ENCODE results near the gene SLC34A3. TPM values are rescaled to one million over a fixed set of nuclear protein-coding genes. Genes with fewer than 3 reads are reported as not detected.
"Not testable (repeated sequence)": the region's sequence is repeated elsewhere in the genome, so short reads cannot be mapped to it uniquely, and the experiment has no call there.

The SLC34A3 gene
- total RNA-seq, 1 donor from 2014 or later, result not detected

DNA sequence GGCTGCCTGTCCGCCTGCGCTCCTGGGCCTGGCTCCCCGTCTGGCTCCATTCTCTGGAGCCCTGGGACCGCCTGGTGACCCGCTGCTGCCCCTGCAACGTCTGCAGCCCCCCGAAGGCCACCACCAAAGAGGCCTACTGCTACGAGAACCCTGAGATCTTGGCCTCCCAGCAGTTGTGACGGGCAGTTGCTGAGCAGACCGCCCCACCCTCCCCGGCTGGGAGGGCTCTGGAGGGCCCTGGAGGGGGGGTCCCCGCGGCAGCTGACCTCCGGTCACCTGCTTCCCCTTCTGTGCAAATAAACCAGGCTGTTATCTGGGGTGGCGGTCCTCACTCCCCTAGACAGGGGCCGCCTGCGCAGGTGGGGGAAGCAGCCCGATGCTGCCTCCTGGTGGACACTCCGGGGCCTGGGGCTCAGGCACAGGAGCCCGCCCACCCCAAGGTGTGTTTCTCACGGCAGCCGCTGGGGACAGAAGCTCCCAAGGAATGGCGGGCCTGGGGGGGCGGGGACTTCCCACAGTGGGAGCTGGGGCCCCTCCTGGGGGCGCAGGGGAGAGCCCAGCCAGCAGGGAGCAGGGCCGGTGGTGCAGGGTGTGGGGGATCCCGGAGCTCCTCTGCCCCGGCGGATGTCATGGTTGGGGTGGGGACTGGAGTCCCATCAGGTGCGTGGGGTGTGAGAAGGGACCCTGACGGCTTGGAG, 5.7 kb downstream of the SLC34A3 start:
- no peak overlapping the region for H3K27ac Mint-ChIP-seq (ENCODE audit: unreplicated experiment)
- no peaks in the 10 kb centered on the region for H3K9me3 Mint-ChIP-seq (ENCODE audit: unreplicated experiment)
- TF ChIP-seq, protein P1, sequence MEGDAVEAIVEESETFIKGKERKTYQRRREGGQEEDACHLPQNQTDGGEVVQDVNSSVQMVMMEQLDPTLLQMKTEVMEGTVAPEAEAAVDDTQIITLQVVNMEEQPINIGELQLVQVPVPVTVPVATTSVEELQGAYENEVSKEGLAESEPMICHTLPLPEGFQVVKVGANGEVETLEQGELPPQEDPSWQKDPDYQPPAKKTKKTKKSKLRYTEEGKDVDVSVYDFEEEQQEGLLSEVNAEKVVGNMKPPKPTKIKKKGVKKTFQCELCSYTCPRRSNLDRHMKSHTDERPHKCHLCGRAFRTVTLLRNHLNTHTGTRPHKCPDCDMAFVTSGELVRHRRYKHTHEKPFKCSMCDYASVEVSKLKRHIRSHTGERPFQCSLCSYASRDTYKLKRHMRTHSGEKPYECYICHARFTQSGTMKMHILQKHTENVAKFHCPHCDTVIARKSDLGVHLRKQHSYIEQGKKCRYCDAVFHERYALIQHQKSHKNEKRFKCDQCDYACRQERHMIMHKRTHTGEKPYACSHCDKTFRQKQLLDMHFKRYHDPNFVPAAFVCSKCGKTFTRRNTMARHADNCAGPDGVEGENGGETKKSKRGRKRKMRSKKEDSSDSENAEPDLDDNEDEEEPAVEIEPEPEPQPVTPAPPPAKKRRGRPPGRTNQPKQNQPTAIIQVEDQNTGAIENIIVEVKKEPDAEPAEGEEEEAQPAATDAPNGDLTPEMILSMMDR (IDR thresholded peaks at IDR 0.05), result peak; percentile 96
- DNase-seq (ENCODE audit: extremely low spot score, unreplicated experiment), result peak; percentile 94
- H3K4me3 Mint-ChIP-seq (ENCODE audit: unreplicated experiment), result no peak overlapping the region
- H3K27me3 Mint-ChIP-seq (ENCODE audit: unreplicated experiment), result no peaks in the 10 kb centered on the region
- no peaks in the 10 kb centered on the region for H3K36me3 Mint-ChIP-seq (ENCODE audit: unreplicated experiment)
- peaks cover 14% of the 10 kb centered on the region for H3K4me1 Mint-ChIP-seq (ENCODE audit: unreplicated experiment)

- DNase-seq (ENCODE audit: extremely low spot score, unreplicated experiment), result no peak
- Mint-ChIP-seq H3K9me3 (ENCODE audit: unreplicated experiment) (no peaks in the 10 kb centered on the region), H3K4me1 (ENCODE audit: unreplicated experiment) (peaks cover 14% of the 10 kb centered on the region), H3K27ac (ENCODE audit: unreplicated experiment) (no peak overlapping the region), H3K4me3 (ENCODE audit: unreplicated experiment) (no peak overlapping the region), H3K27me3 (ENCODE audit: unreplicated experiment) (no peaks in the 10 kb centered on the region), H3K36me3 (ENCODE audit: unreplicated experiment) (no peaks in the 10 kb centered on the region)
- TF ChIP-seq, protein P1 (IDR thresholded peaks at IDR 0.05), result no peak
Observed at GRCh38 chr9:137236936-137237421, 6.3 kb downstream of the SLC34A3 start.

- Mint-ChIP-seq H3K27me3 (ENCODE audit: unreplicated experiment) (no peaks in the 10 kb centered on the region), H3K27ac (ENCODE audit: unreplicated experiment) (no peak overlapping the region), H3K4me3 (ENCODE audit: unreplicated experiment) (no peak overlapping the region)
Observed at GRCh38 chr9:137237759-137238726, 7.3 kb downstream of the SLC34A3 start.

GRCh38 chr9:137239541-137240200, 9.0 kb downstream of the SLC34A3 start:
- H3K27me3 Mint-ChIP-seq (ENCODE audit: unreplicated experiment); H3K36me3 Mint-ChIP-seq (ENCODE audit: unreplicated experiment); H3K9me3 Mint-ChIP-seq (ENCODE audit: unreplicated experiment); DNase-seq (ENCODE audit: extremely low spot score, unreplicated experiment): not testable (repeated sequence)
- peak overlapping the region; percentile 82 for H3K27ac Mint-ChIP-seq (ENCODE audit: unreplicated experiment)
- peak overlapping the region; percentile 76 for H3K4me3 Mint-ChIP-seq (ENCODE audit: unreplicated experiment)
- peaks cover 31% of the 10 kb centered on the region for H3K4me1 Mint-ChIP-seq (ENCODE audit: unreplicated experiment)

More at GRCh38 chr9:137237759-137238726, 7.3 kb downstream of the SLC34A3 start:
- TF ChIP-seq, protein P1 (IDR thresholded peaks at IDR 0.05), result no peak
- Mint-ChIP-seq H3K9me3 (ENCODE audit: unreplicated experiment) (no peaks in the 10 kb centered on the region), H3K4me1 (ENCODE audit: unreplicated experiment) (peaks cover 24% of the 10 kb centered on the region), H3K36me3 (ENCODE audit: unreplicated experiment) (peaks cover 9% of the 10 kb centered on the region)
- no peak for DNase-seq (ENCODE audit: extremely low spot score, unreplicated experiment)

- peaks cover 9% of the 10 kb centered on the region for H3K36me3 Mint-ChIP-seq (ENCODE audit: unreplicated experiment)
Observed at GRCh38 chr9:137240318-137240840, 9.7 kb downstream of the SLC34A3 start.

More at GRCh38 chr9:137240318-137240840, 9.7 kb downstream of the SLC34A3 start:
- no peaks in the 10 kb centered on the region for H3K9me3 Mint-ChIP-seq (ENCODE audit: unreplicated experiment)
- H3K27me3 Mint-ChIP-seq (ENCODE audit: unreplicated experiment), result no peaks in the 10 kb centered on the region
- peak overlapping the region; percentile 76 for H3K4me3 Mint-ChIP-seq (ENCODE audit: unreplicated experiment)
- peak overlapping the region; percentile 82 for H3K27ac Mint-ChIP-seq (ENCODE audit: unreplicated experiment)
- DNase-seq (ENCODE audit: extremely low spot score, unreplicated experiment), result peak; percentile 91
- H3K4me1 Mint-ChIP-seq (ENCODE audit: unreplicated experiment), result peaks cover 31% of the 10 kb centered on the region
- TF ChIP-seq, protein P1 (IDR thresholded peaks at IDR 0.05), result no peak

All from osteocyte (in vitro differentiated cells).